Measurements from ENCODE around the gene TUBGCP2. TPM values are rescaled to one million over a fixed set of nuclear protein-coding genes. Genes with fewer than 3 reads are reported as not detected.

The TUBGCP2 gene
- total and polyA plus RNA-seq, 2 of the 13 experiments (the other 11 are each of a cell fraction or from before 2014, with no cell fraction given) = 21.3 to 34.5 TPM

DNA sequence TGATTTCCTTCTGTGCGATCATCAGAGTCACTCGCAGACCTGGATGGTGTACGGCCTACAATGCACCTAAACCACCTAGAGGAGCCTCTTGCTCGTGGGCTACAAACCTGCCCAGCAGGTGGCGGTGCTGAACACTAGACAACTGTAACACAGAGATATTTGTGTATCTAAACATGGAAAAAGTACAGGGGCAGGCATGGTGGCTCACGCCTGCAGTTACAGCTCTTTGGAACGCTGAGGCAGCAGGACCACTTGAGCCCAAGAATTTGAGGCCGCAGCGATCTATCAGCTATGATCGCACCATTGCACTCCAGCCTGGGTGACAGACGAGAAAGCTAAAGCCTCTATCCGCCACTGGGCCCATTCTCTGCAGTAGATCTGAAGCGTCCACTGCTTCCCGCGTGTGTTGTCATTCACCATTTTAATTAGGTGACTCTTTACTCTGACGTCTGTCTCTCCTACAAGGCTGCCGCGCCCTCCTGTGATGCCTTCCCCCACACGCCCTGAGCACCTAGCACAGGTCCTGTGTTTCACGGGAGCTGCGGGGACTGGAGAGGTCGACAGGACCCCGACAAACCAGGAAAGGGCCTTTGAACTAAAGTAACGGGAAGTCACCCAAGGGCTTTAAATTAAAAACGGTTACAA is 774 bp downstream of the TUBGCP2 start (continued):
- TF ChIP-seq TP53 (CRISPR knock-in tag; conservative IDR thresholded peaks at IDR 0.05) = no peak
- no peak for TF ChIP-seq CCDC6 (CRISPR knock-in tag; IDR thresholded peaks at IDR 0.05)
- TF ChIP-seq HINFP (CRISPR knock-in tag; IDR thresholded peaks at IDR 0.05; ENCODE audit: low read depth) = no peak
- no peak for TF ChIP-seq RFX5 (IDR thresholded peaks at IDR 0.05; ENCODE audit: low read depth, low read length)
- TF ChIP-seq KMT2A (CRISPR knock-in tag; IDR thresholded peaks at IDR 0.05) = 0 out of 2 replicates have a peak, but pooled peaks have one; percentile 24
- no peak for TF ChIP-seq CHD2 (IDR thresholded peaks at IDR 0.05; ENCODE audit: low read depth, low read length)
- TF ChIP-seq ZFP90 (CRISPR knock-in tag; IDR thresholded peaks at IDR 0.05; ENCODE audit: borderline replicate concordance) = no peak
- TF ChIP-seq ZNF501 (CRISPR knock-in tag; IDR thresholded peaks at IDR 0.05) = 0 out of 2 replicates have a peak, but pooled peaks have one; percentile 42
- no peak for TF ChIP-seq CBFB (CRISPR knock-in tag; IDR thresholded peaks at IDR 0.05)
- TF ChIP-seq, protein P1, sequence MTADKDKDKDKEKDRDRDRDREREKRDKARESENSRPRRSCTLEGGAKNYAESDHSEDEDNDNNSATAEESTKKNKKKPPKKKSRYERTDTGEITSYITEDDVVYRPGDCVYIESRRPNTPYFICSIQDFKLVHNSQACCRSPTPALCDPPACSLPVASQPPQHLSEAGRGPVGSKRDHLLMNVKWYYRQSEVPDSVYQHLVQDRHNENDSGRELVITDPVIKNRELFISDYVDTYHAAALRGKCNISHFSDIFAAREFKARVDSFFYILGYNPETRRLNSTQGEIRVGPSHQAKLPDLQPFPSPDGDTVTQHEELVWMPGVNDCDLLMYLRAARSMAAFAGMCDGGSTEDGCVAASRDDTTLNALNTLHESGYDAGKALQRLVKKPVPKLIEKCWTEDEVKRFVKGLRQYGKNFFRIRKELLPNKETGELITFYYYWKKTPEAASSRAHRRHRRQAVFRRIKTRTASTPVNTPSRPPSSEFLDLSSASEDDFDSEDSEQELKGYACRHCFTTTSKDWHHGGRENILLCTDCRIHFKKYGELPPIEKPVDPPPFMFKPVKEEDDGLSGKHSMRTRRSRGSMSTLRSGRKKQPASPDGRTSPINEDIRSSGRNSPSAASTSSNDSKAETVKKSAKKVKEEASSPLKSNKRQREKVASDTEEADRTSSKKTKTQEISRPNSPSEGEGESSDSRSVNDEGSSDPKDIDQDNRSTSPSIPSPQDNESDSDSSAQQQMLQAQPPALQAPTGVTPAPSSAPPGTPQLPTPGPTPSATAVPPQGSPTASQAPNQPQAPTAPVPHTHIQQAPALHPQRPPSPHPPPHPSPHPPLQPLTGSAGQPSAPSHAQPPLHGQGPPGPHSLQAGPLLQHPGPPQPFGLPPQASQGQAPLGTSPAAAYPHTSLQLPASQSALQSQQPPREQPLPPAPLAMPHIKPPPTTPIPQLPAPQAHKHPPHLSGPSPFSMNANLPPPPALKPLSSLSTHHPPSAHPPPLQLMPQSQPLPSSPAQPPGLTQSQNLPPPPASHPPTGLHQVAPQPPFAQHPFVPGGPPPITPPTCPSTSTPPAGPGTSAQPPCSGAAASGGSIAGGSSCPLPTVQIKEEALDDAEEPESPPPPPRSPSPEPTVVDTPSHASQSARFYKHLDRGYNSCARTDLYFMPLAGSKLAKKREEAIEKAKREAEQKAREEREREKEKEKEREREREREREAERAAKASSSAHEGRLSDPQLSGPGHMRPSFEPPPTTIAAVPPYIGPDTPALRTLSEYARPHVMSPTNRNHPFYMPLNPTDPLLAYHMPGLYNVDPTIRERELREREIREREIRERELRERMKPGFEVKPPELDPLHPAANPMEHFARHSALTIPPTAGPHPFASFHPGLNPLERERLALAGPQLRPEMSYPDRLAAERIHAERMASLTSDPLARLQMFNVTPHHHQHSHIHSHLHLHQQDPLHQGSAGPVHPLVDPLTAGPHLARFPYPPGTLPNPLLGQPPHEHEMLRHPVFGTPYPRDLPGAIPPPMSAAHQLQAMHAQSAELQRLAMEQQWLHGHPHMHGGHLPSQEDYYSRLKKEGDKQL (CRISPR knock-in tag; IDR thresholded peaks at IDR 0.05; ENCODE audit: low read depth) = no peak
- TF ChIP-seq, protein P2, sequence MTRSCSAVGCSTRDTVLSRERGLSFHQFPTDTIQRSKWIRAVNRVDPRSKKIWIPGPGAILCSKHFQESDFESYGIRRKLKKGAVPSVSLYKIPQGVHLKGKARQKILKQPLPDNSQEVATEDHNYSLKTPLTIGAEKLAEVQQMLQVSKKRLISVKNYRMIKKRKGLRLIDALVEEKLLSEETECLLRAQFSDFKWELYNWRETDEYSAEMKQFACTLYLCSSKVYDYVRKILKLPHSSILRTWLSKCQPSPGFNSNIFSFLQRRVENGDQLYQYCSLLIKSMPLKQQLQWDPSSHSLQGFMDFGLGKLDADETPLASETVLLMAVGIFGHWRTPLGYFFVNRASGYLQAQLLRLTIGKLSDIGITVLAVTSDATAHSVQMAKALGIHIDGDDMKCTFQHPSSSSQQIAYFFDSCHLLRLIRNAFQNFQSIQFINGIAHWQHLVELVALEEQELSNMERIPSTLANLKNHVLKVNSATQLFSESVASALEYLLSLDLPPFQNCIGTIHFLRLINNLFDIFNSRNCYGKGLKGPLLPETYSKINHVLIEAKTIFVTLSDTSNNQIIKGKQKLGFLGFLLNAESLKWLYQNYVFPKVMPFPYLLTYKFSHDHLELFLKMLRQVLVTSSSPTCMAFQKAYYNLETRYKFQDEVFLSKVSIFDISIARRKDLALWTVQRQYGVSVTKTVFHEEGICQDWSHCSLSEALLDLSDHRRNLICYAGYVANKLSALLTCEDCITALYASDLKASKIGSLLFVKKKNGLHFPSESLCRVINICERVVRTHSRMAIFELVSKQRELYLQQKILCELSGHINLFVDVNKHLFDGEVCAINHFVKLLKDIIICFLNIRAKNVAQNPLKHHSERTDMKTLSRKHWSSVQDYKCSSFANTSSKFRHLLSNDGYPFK (CRISPR knock-in tag; IDR thresholded peaks at IDR 0.05; ENCODE audit: borderline replicate concordance) = peak; percentile 32; the same call in 1 of the 2 replicates
- TF ChIP-seq PHF21A (CRISPR knock-in tag; IDR thresholded peaks at IDR 0.05) = no peak
- TF ChIP-seq ZBTB2 (CRISPR knock-in tag; IDR thresholded peaks at IDR 0.05; ENCODE audit: low read depth) = no peak
- TF ChIP-seq MED8 (CRISPR knock-in tag; IDR thresholded peaks at IDR 0.05; ENCODE audit: insufficient replicate concordance) = no peak
- 0 out of 2 replicates have a peak, but pooled peaks have one; percentile 1 for TF ChIP-seq NFKB2 (CRISPR knock-in tag; IDR thresholded peaks at IDR 0.05; ENCODE audit: borderline replicate concordance)
